Measurements from ENCODE around the gene ANXA1.

DNA sequence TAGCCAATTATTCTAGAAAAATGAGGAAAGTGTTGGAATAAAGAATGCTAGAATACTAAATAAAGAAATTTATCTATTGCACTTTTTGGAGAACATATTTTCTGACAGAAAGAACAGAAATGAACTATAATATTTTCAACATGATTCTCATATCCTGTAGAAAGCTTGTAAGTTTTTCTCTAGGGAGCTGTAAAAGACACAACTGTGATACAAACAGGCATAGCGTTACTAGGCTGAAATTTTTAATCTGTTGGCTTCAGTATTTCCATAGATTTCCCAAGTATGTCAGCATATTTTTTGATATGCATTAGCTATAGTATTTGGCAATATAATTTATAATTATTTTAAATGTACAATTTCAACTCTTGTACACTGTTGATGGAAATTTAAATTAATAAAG, 31.3 kb downstream of the ANXA1 start:
- TF ChIP-seq, protein P1, sequence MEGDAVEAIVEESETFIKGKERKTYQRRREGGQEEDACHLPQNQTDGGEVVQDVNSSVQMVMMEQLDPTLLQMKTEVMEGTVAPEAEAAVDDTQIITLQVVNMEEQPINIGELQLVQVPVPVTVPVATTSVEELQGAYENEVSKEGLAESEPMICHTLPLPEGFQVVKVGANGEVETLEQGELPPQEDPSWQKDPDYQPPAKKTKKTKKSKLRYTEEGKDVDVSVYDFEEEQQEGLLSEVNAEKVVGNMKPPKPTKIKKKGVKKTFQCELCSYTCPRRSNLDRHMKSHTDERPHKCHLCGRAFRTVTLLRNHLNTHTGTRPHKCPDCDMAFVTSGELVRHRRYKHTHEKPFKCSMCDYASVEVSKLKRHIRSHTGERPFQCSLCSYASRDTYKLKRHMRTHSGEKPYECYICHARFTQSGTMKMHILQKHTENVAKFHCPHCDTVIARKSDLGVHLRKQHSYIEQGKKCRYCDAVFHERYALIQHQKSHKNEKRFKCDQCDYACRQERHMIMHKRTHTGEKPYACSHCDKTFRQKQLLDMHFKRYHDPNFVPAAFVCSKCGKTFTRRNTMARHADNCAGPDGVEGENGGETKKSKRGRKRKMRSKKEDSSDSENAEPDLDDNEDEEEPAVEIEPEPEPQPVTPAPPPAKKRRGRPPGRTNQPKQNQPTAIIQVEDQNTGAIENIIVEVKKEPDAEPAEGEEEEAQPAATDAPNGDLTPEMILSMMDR (IDR thresholded peaks at IDR 0.05): no peak
- no peak for TF ChIP-seq POLR2A (IDR thresholded peaks at IDR 0.05)

All from body of pancreas (tissue), 4 donors.